Activated T-cell treated with anti-CD3 and anti-CD28 coated beads for 48 hours (primary cell): ENCODE data around the gene JAML.

Source experiments
- DNase-seq: peaks from one replicate; pipeline ENCODE4 v3.0.0-alpha.2; 2020; ENCODE audit warnings: low read depth

Gene JAML

GRCh38 chr11:118239509-118240205, 14.8 kb upstream of the JAML start:
- DNase-seq = no peak

- DNase-seq = no peak
These were observed 14.1 kb upstream of the JAML start for GRCh38 chr11:118238929-118239328.

- DNase-seq = no peak
These were observed 13.6 kb upstream of the JAML start for GRCh38 chr11:118238421-118238820.

- DNase-seq = no peak
These were observed 11.4 kb upstream of the JAML start for GRCh38 chr11:118236170-118236569.

GRCh38 chr11:118234833-118235232, 10.0 kb upstream of the JAML start:
- no peak for DNase-seq

- no peak for DNase-seq
These were observed 9.0 kb upstream of the JAML start for GRCh38 chr11:118233850-118234249.

GRCh38 chr11:118233377-118233776, 8.6 kb upstream of the JAML start:
- DNase-seq = no peak

GRCh38 chr11:118232659-118233058, 7.8 kb upstream of the JAML start:
- no peak for DNase-seq

GRCh38 chr11:118231461-118231860, 6.7 kb upstream of the JAML start:
- DNase-seq = no peak

- no peak for DNase-seq
These were observed 5.3 kb upstream of the JAML start for GRCh38 chr11:118230088-118230487.

GRCh38 chr11:118229274-118229847, 4.5 kb upstream of the JAML start:
- DNase-seq = no peak

GRCh38 chr11:118227865-118228785, 3.3 kb upstream of the JAML start:
- DNase-seq = no peak

- DNase-seq = no peak
These were observed 2.0 kb upstream of the JAML start for GRCh38 chr11:118226781-118227180.

- no peak for DNase-seq
These were observed 1.5 kb upstream of the JAML start for GRCh38 chr11:118226296-118226695.

- DNase-seq = no peak
These were observed 819 bp downstream of the JAML start for GRCh38 chr11:118223992-118224391.

GRCh38 chr11:118223570-118223969, 1.2 kb downstream of the JAML start:
- DNase-seq = no peak

GRCh38 chr11:118222437-118222836, 2.4 kb downstream of the JAML start:
- no peak for DNase-seq

- no peak for DNase-seq
These were observed 3.4 kb downstream of the JAML start for GRCh38 chr11:118221419-118221818.

GRCh38 chr11:118219732-118220131, 5.1 kb downstream of the JAML start:
- DNase-seq = no peak

GRCh38 chr11:118219244-118219643, 5.6 kb downstream of the JAML start:
- no peak for DNase-seq

GRCh38 chr11:118217575-118217974, 7.2 kb downstream of the JAML start:
- DNase-seq = no peak

- peak; percentile 56 for DNase-seq
These were observed 8.0 kb downstream of the JAML start for GRCh38 chr11:118216621-118217481.
